AG09309 (cell line): ENCODE measurements around the gene TRIL.

Source experiments
- DNase-seq: peaks from one replicate; pipeline ENCODE4 v3.0.0-alpha.2; 2010; ENCODE audit warnings: low read depth
- H3K4me3 ChIP-seq: 2 replicates; pipeline ENCODE4 v1.5.1; 2011; ENCODE audit warnings: mild to moderate bottlenecking, low read depth, low read length, moderate library complexity; ENCODE audit not compliant: control insufficient read depth
- TF ChIP-seq, protein P1 (sequence below): IDR thresholded peaks from 2 replicates; pipeline ENCODE4 v1.5.1; 2011; ENCODE audit warnings: mild to moderate bottlenecking, low read depth, low read length, inconsistent platforms; ENCODE audit not compliant: insufficient read depth, control insufficient read depth; ENCODE audit errors: missing control alignments

Gene TRIL

DNA sequence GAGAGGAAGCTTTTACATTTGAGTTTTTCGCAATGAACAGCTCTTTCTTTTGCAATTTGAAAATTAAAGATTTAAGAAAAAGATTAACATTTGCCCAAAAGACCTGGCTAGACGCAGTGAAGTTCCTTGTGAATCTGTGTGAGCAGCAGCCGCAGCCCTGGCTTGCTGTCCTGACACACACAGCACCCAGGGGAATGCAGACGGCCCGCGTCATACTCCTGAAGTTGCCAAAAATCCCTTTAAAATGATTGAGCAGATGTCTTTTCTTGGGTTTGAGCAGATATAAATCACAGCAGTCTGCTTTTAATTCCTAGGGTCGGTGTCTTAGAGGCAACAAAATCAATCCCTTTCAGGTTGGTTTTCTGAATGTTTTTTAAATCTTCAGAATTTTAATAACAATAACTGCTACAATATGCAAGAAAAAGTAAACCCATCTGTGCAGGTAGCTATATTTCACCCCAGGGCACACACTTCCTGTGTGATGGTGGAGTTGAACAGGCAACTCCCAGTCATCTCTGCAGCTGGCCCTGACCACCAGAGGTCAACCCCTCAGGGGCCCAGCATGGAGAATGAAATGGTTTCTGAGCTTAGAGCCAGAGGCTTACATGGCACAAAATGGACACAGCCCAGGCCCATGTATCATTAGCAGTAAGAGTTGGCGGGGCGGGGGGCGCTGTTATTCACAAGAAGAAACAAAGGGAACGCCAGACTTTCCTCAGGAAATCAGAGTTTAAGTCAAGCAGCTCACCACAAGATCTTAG lies 32.2 kb upstream of the TRIL start:
- DNase-seq = no peak
- H3K4me3 ChIP-seq = no peak overlapping the region
- TF ChIP-seq, protein P1, sequence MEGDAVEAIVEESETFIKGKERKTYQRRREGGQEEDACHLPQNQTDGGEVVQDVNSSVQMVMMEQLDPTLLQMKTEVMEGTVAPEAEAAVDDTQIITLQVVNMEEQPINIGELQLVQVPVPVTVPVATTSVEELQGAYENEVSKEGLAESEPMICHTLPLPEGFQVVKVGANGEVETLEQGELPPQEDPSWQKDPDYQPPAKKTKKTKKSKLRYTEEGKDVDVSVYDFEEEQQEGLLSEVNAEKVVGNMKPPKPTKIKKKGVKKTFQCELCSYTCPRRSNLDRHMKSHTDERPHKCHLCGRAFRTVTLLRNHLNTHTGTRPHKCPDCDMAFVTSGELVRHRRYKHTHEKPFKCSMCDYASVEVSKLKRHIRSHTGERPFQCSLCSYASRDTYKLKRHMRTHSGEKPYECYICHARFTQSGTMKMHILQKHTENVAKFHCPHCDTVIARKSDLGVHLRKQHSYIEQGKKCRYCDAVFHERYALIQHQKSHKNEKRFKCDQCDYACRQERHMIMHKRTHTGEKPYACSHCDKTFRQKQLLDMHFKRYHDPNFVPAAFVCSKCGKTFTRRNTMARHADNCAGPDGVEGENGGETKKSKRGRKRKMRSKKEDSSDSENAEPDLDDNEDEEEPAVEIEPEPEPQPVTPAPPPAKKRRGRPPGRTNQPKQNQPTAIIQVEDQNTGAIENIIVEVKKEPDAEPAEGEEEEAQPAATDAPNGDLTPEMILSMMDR = no peak

DNA sequence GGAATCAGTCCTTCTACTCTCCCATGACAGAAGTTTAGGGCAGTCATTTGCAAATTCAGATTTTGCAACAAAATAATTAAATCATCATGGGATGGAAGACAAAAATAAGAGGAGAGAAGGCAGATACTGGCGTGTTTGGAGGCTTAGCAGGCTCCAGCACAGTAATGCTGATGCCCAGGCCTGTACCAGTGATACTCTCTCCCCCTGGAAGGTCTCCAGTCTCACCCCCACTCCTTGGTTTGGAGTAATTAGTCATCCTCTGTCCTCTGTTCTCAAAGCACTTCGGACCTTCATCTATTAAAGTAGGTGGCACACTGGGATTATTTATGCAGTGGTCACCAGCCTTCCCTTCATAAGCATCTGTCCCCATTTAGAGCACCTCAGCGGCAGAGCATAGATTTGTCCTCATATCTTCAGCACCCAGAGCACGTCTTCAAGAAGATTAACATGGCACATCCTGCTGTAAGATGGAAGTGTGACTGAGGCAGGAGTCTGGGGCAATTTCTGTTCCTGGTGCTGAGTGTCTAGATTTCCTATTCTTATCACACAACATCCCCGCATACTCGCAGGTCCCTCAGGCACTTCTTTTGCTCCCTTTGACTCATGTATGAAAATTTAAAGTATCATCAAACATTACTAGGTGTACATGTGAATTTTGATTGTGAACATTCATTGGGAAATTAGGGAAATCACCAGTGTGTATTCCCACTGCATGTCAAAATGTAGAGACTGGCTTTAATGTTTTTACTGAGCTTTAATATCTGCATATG lies 31.3 kb upstream of the TRIL start:
- no peak for DNase-seq
- TF ChIP-seq, protein P1 = no peak
- no peak overlapping the region for H3K4me3 ChIP-seq

- TF ChIP-seq, protein P1 = no peak
- H3K4me3 ChIP-seq = no peak overlapping the region
- peak; percentile 90 for DNase-seq
Measured at GRCh38 chr7:28988810-28989209, 30.7 kb upstream of the TRIL start.

DNA sequence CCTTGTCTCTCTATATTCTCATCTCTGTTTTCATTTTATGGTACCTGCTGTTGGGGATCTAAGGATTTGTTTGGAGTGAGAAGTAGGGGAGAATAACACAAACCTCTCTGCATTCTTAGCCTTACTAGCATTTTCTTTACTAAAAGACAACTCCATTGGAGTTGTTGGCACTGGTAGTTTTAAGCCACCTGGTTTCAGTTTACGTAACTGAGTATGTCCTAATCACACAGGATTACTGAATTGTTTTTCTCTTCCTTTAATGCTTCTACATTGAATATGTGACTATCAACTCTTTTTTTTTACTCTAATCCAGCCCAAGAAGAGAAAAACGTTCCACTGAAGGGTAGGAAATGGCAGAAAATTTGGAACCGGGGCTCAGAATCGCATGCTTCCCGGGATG lies 30.0 kb upstream of the TRIL start:
- no peak for DNase-seq
- no peak overlapping the region for H3K4me3 ChIP-seq
- TF ChIP-seq, protein P1 = no peak

GRCh38 chr7:28986765-28987110 lies 28.6 kb upstream of the TRIL start:
- TF ChIP-seq, protein P1 = no peak
- H3K4me3 ChIP-seq = no peak overlapping the region
- peak; percentile 83 for DNase-seq

GRCh38 chr7:28986028-28986764 lies 28.1 kb upstream of the TRIL start:
- H3K4me3 ChIP-seq = no peak overlapping the region
- DNase-seq = no peak
- TF ChIP-seq, protein P1 = no peak
